Stimulated activated CD8-positive, alpha-beta memory T cell treated with anti-CD3 and anti-CD28 coated beads, Interleukin-4, amount 100 ng/mL, for 1 hour (primary cell): ENCODE measurements around the gene SLC12A2.

Source experiments
- DNase-seq, 2 donors: peaks; one replicate each; pipeline ENCODE4 v3.0.0-alpha.2; 2020; ENCODE audit warnings: low read depth in 2 of 2, low spot score in 1 of 2

Gene SLC12A2

DNA sequence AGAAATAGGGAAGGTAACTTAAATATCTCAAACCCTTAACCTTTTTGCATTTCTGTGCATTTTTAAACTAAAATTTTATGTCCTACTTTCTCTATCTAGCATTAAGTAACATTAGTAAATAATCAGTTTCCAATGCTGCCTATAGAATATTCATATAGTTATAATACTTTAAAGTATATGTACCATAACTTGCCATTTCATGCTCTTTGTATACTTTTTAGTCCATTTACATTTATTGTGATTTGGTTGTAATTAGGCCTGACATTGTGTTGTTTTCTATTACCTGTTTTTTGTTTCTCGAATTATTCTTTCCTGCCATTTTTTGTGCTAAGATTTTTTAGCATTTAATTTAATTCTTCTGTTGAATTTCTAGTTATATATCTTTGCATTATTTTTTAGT lies 13.7 kb downstream of the SLC12A2 start:
- DNase-seq = no peak

- no peak for DNase-seq
These were observed 14.2 kb downstream of the SLC12A2 start for GRCh38 chr5:128097781-128098180.

DNA sequence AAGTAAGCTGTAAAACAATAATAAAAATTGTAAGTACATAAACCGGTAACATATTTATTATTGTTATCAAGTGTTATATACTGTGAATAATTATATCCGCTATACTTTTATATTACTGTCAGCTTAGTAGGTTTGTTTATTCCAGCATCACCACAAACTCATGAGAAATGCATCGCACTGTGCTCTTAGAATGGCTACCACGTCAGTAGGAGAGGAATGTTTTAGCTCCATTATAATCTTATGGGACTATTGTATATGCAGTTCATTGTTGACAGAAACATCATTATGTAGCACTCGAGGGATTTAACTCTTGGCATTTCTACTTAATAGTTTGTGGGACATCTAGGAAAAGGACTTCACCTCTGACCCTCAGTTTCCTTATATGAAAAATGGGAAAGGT lies 16.4 kb downstream of the SLC12A2 start:
- no peak for DNase-seq

- no peak for DNase-seq
These were observed 17.4 kb downstream of the SLC12A2 start for GRCh38 chr5:128100860-128101557.

- DNase-seq = no peak
These were observed 18.1 kb downstream of the SLC12A2 start for GRCh38 chr5:128101676-128102075.

DNA sequence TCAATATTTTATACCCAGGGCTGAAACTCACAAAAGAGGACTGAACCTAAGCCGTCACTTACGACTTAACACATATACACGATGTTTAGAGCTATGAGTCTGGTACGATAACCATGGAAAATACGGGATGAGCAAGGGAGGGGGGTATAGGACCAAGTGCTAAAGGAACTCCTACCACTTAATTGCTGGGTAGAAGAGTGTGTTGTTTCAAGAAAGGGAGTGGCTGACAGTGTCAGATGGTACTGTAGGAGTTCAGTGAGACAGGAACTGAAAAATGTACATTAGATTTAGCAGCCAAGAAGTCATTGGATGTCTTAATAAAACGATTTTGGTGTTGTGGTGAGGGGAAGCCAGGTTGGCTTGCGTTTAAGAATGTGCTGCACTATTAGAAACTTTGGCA lies 21.6 kb downstream of the SLC12A2 start:
- no peak for DNase-seq

DNA sequence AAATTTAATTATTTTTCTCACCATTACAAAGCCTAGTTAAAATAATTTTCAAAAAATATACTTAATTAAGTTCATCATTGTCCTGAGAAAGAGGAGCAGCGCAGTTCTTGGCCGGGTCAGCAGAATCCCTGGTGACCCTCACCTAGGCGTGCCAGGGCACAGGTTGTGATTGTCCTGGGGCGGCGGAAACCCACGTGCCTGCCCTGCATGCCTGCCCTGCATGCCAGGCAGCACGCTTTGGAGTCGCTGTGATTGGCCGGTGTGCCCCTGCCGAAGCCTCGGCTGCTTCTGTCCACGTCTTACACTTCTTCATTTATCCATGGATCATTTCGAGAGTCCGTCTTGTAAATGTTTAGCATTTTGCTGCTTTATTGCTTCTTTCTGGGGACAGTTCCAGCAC lies 25.6 kb downstream of the SLC12A2 start:
- DNase-seq = no peak

GRCh38 chr5:128109766-128110165 lies 26.2 kb downstream of the SLC12A2 start:
- DNase-seq = no peak

DNA sequence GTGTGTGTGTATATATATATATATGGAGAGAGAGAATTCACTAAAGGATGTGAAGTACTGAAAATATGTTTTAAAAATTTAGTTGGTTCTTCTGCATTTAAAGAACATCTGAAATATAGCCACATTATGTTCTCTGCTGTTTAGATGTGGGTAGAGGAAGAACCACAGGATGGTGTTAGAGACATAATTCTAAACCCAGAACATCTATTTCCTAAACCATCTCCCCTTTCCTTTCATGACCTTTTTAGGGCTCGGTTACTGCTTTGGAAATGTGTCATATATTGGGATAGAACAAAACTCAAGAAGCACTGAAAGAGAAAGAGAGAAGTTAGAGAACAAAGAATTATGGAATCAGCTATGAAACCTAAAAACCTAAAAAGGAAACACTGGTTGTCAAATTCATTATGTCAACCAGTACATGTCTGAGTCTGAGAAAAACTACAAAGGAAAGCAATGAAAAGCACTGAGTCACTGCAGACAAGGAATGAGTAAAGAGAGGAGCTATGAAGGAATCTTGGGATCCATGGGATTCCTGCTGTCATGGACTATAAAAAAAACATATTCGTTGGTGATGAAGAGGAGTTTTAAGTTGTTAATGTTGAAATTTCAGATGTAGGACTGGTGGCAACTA lies 28.4 kb downstream of the SLC12A2 start:
- DNase-seq = no peak

- no peak for DNase-seq
These were observed 32.9 kb downstream of the SLC12A2 start for GRCh38 chr5:128116445-128116844.

DNA sequence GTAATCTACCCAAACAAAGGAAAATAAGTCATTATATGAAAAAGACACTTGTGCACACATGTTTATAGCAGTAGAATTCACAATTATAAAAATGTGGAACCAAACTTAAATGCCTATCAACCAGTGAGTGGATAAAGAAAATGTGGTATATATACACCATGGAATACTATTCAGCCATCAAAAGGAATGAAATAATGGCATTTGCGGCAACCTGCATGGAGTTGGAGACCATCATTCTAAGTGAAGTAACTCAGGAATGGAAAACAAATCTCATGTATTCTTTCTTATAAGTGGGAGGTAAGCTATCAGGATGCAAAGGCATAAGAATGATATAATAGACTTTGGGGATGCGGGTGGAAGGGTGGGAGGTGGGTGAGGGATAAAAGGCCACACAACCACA lies 34.6 kb downstream of the SLC12A2 start:
- no peak for DNase-seq

DNA sequence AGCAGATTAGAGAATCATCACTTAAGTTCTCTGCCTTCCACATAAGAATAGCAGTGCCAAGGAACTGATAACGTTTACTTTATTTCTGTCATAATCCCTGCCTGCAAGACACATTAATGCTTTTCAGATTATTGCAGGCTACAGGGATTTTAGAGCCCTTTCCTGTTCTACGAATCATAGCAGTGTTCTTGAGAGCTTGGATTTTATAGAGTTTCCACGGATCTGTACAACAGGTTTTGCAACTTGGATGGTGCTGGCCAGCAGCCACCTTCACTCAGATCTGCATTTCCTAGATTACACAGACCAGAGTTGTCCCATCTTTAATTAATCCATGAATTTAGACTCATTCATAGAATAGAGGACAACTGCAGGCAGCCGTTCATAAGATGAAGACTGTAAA lies 38.1 kb downstream of the SLC12A2 start:
- DNase-seq = no peak

- no peak for DNase-seq
These were observed 40.4 kb downstream of the SLC12A2 start for GRCh38 chr5:128123936-128124335.

DNA sequence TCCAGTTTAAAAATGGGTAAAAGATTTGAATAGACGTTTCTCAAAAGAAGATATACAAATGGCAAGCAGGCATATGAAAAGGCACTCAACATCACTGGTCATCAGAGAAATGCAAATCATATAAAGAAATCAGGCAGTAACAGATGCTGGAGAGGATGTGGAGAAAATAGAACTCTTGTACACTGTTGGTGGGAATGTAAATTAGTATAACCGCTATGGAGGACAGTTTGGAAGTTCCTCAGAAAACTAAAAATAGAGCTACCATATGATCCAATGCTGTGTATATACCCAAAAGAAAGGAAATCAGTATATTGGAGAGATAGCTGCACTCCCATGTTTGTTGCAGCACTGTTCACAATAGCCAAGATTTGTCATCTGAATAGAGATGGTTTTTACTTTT lies 42.7 kb downstream of the SLC12A2 start:
- no peak for DNase-seq

- no peak for DNase-seq
These were observed 48.9 kb downstream of the SLC12A2 start for GRCh38 chr5:128132499-128132898.

- DNase-seq = no peak
These were observed 51.7 kb downstream of the SLC12A2 start for GRCh38 chr5:128135286-128135685.

- DNase-seq = no peak
These were observed 60.3 kb downstream of the SLC12A2 start for GRCh38 chr5:128143911-128144310.

GRCh38 chr5:128144491-128144890 lies 60.9 kb downstream of the SLC12A2 start:
- no peak for DNase-seq

DNA sequence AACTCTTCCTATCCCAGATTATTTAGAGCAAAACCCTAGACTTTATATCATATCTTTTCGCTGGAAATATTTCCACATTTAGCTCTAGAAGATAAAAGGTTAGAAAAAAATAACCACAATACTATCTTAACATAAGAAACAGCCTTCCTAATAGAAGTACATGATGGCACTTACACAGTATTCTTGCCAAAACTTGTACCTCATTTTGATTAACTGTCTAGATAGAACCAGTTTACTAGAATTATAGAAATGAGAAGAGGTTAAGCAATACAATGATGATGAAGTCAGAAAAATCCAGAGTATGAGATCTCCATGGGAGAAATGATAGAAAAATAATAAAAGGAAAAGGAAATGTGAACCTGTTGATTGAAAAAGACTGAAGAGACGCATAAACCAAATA lies 63.1 kb downstream of the SLC12A2 start:
- no peak for DNase-seq

GRCh38 chr5:128154943-128155342 lies 71.4 kb downstream of the SLC12A2 start:
- DNase-seq = no peak

GRCh38 chr5:128155776-128156175 lies 72.2 kb downstream of the SLC12A2 start:
- no peak for DNase-seq

- DNase-seq = no peak
These were observed 73.0 kb downstream of the SLC12A2 start for GRCh38 chr5:128156521-128156920.

DNA sequence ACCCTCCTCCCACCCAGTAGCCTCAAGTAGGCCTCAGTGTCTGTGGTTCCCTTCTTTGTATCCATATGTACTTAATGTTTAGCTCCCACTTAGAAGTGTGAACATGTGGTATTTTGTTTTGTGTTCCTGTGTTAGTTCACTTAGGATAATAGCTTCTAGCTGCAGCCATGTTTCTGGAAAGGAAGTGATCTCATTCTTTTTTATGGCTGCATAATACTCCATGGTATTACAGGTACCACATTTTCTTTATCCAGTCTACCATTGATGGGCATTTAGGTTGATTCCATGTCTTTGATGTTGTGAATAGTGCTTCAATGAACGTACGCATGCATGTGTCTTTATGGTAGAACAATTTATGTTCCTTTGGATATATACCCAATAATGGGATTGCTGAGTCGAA lies 74.8 kb downstream of the SLC12A2 start:
- no peak for DNase-seq
